Left ventricle myocardium inferior (tissue), 1 donor: ENCODE data around the gene BCAR1. TPM values are rescaled to one million over a fixed set of nuclear protein-coding genes. Genes with fewer than 3 reads are reported as not detected.

Experiments
- DNase-seq: peaks from one replicate; pipeline ENCODE4 v3.0.0-alpha.2; 2020
- H3K27ac ChIP-seq: fragments of 200-600 bp; replicated peaks from 2 replicates; pipeline ENCODE4 v1.8.0; 2021
- H3K27me3 ChIP-seq: fragments of 200-600 bp; 2 replicates; pipeline ENCODE4 v1.8.0; 2021; ENCODE audit warnings: low read depth
- H3K36me3 ChIP-seq: fragments of 200-600 bp; 2 replicates; pipeline ENCODE4 v1.8.0; 2021
- H3K4me1 ChIP-seq: fragments of 200-600 bp; 2 replicates; pipeline ENCODE4 v1.8.0; 2021
- H3K4me3 ChIP-seq: fragments of 200-600 bp; 2 replicates; pipeline ENCODE4 v1.8.0; 2021; ENCODE audit warnings: mild to moderate bottlenecking, moderate library complexity
- H3K9me3 ChIP-seq: fragments of 200-600 bp; replicated peaks from 2 replicates; pipeline ENCODE4 v1.8.0; 2021
- intact Hi-C: fragments of 100-400 bp; cut with micrococcal nuclease; formaldehyde crosslinking; loops from one replicate; pipeline ENCODE4 v1.11.0; 2022
- total RNA-seq: library from RNA; stranded (reverse); fragmentation: NEBNext Ultra II Directional; extraction: Animal tissue kit (Norgen Biotek cat#: 25700); gene quantifications from one replicate; pipeline ENCODE4 v1.2.1, GENCODE V29; 2021
- TF ChIP-seq, protein P1 (sequence below): fragments of 200-600 bp; IDR thresholded peaks from 2 replicates; pipeline ENCODE4 v1.8.0; 2021; ENCODE audit warnings: antibody characterized with exemption, mild to moderate bottlenecking, borderline replicate concordance
- donor health status: DM: no; HTN: yes; CAD: no; lungs with severe emphysema.

The BCAR1 gene
- total RNA-seq, 1 donor from 2014 or later, result 82.8 TPM

DNA sequence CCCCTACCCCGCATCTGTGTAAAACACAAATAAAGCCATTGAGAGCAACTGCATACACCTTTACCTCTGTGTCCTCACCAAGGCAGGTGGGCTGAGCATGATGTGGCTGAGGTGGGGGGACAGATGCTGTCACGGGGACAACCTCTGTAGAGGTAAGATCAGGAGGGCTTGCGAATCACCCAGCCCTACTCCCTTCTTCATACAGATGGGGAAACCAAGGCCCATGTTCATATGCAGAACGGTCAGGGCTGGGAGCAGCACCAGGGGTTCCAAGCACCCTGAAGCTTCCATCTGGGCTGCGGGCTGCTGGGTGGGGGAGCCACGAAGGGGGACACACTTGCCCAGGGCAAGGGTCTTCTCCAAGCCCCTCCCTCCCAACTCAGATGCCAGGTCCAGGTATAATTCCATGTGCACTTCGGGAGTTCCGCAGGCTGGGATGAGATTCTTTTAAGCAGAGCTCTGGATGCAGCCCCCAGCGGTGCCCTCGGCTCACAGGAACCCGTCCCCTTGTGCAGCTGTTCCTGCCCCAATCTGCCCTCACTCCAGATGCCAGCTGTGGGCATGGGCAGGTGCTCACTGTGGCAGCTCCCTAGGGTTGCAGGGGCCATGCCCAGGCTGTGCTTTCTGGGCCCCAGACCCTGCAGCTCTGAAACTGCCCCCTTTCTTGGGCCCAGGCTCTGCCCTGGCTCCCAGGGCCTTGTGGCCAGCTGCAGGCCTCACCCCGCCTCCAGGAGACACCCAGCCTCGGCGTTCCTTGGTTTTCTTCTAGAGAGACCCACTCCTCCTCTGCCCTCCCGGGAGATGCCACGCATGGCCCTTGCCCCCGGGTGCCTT is 23.1 kb downstream of the BCAR1 start:
- intact Hi-C loops, result no loop called here
- H3K4me3 ChIP-seq, result no peak overlapping the region
- H3K4me1 ChIP-seq, result peaks cover 35% of the 10 kb centered on the region
- no peaks in the 10 kb centered on the region for H3K9me3 ChIP-seq
- no peak for DNase-seq
- peaks cover 10% of the 10 kb centered on the region for H3K27me3 ChIP-seq
- TF ChIP-seq, protein P1, sequence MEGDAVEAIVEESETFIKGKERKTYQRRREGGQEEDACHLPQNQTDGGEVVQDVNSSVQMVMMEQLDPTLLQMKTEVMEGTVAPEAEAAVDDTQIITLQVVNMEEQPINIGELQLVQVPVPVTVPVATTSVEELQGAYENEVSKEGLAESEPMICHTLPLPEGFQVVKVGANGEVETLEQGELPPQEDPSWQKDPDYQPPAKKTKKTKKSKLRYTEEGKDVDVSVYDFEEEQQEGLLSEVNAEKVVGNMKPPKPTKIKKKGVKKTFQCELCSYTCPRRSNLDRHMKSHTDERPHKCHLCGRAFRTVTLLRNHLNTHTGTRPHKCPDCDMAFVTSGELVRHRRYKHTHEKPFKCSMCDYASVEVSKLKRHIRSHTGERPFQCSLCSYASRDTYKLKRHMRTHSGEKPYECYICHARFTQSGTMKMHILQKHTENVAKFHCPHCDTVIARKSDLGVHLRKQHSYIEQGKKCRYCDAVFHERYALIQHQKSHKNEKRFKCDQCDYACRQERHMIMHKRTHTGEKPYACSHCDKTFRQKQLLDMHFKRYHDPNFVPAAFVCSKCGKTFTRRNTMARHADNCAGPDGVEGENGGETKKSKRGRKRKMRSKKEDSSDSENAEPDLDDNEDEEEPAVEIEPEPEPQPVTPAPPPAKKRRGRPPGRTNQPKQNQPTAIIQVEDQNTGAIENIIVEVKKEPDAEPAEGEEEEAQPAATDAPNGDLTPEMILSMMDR, result no peak
- peaks cover 44% of the 10 kb centered on the region for H3K36me3 ChIP-seq
- no peak overlapping the region for H3K27ac ChIP-seq

DNA sequence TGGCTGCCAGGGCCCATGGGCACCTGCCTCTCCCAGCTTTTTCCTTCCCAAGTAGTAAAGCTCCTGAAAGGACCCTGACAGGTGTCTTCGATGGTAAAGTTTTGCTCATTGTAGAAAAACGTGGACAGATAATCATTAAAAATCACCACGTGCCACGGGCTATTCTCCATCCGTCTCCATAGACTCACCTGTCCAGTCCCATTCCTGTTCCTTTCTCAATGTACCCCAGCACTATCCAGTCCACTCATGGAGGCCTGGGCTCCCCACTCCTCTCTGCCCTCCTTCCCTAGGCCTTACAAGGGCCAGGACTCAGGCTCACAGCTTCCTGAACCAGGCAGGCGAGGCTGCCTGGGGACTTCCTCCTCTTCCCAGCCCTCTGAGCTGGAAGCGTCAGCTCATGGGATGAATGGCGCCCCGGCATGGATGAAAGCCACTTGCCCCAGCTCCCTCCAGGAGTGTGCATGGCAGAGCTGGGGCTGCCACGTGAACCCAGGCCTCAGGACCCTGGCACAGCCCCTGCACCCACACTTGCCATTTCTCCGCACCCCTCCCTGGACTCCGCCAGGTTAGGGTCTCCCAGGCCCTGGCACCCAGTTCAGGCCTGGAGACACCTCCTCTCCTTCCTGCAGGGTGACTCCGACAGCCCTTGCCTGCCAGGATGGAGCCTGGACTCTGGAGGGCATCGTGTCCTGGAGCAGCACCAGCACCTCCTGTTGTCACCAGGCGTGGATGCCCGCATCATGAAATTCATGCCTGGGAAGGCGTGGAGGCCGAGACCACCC is 23.9 kb downstream of the BCAR1 start:
- Histone ChIP-seq H3K27ac (peak overlapping the region; percentile 16), H3K4me3 (no peak overlapping the region), H3K4me1 (peaks cover 33% of the 10 kb centered on the region), H3K36me3 (peaks cover 36% of the 10 kb centered on the region), H3K27me3 (peaks cover 10% of the 10 kb centered on the region), H3K9me3 (no peaks in the 10 kb centered on the region)
- intact Hi-C loops, result no loop called here
- no peak for DNase-seq
- TF ChIP-seq, protein P1, result no peak

DNA sequence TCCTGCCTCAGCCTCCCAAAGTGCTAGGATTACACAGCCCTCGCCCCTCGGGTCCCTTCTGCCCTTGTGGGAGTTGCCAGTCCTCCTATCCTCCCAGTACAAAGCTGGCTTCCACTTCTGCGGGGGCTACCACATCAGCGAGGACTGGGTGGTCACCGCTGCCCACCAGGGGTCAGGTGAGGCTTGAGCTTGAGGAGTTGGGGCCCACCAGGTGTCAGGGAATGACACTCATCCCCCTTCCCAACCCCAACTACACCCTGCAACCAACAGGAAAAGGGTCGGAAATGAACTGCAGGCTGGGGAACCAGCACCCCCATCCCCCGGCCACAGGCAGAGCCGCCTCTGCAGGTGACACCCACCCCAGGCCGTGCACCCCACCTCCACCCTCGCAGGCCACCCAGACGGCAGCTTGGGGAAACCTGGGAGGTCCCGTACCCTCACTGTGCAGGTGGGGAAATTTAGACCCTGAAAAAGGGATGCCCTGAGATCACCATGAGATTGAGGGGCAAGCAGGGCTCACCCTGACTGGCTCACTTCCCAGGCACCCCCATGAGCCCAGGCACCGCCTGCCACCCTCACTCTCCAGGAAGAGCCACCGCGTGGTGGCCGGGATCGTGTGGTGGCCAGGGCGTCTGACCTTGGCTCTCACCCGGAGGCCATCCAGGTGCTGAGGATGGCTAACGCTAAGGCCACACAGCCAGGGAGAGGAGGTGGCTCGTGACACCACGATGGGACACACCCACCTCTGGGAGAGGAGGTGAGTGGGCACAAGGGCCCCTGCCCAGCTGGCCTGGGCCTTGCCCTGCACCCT is 24.7 kb downstream of the BCAR1 start:
- H3K27ac ChIP-seq, result no peak overlapping the region
- peaks cover 33% of the 10 kb centered on the region for H3K4me1 ChIP-seq
- intact Hi-C loops, result no loop called here
- no peaks in the 10 kb centered on the region for H3K9me3 ChIP-seq
- H3K27me3 ChIP-seq, result peaks cover 10% of the 10 kb centered on the region
- TF ChIP-seq, protein P1, result no peak
- DNase-seq, result no peak
- H3K4me3 ChIP-seq, result no peak overlapping the region
- H3K36me3 ChIP-seq, result peaks cover 28% of the 10 kb centered on the region

DNA sequence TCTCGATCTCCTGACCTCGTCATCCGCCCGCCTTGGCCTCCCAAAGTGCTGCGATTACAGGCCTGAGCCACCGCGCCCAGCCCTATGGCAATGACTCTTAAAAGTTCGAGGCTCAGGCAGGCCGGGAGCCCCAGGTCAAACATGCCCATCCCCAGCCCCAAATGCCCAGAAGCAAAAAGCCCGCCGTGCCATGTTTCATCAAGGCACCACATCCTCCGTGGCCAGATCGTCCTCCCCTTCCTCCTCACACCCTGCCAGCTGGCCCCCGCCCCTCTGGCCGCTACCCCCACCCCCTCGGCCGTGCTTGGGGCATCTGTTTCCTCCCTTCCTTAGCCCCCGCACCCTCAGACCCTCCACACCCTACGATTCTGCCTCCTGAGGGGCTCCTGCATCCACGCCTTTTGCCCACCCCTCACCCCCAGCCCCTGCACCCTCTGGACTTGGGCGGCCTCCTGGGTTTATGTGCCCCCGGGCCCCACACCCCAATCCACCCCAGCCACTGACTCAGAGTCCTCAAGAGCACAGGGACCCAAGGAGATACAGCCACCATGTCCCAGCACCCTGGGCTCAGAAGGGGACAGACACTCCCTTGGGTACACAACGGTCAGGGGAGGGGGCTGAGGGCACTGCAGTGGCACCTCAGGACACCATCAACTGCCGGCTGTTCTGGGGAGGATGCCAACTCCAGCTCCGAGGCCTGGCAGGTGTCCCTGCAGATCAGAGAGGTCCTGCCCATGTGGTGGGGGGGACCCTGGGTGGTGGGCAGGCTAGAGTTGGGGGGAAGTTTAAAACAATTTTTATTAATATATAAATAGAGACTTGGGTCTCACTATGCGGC is 25.5 kb downstream of the BCAR1 start:
- H3K27ac ChIP-seq, result no peak overlapping the region
- no peak for DNase-seq
- peaks cover 31% of the 10 kb centered on the region for H3K4me1 ChIP-seq
- H3K27me3 ChIP-seq, result peaks cover 10% of the 10 kb centered on the region
- H3K9me3 ChIP-seq, result no peaks in the 10 kb centered on the region
- no peak overlapping the region for H3K4me3 ChIP-seq
- peaks cover 25% of the 10 kb centered on the region for H3K36me3 ChIP-seq
- intact Hi-C loops, result loop anchor here (2.0 kb wide), 1 partner anchor 19 kb away; the partner anchor contains the start of gene CTRB2
- TF ChIP-seq, protein P1, result no peak
